ENCODE data around the gene ABCA10.

Gene ABCA10

GRCh38 chr17:69164206-69164605 lies 64.4 kb downstream of the ABCA10 start:
- DNase-seq, result no peak

- no peak for DNase-seq
Measured at GRCh38 chr17:69159418-69159817, 69.2 kb downstream of the ABCA10 start.

- no peak for DNase-seq
Measured at GRCh38 chr17:69154267-69154666, 74.4 kb downstream of the ABCA10 start.

- DNase-seq, result no peak
Measured at GRCh38 chr17:69150333-69150732, 78.3 kb downstream of the ABCA10 start.

GRCh38 chr17:69147460-69147859 lies 81.2 kb downstream of the ABCA10 start:
- DNase-seq, result no peak

GRCh38 chr17:69144331-69145255 lies 84.0 kb downstream of the ABCA10 start:
- DNase-seq, result no peak

- DNase-seq, result no peak
Measured at GRCh38 chr17:69143683-69144231, 84.9 kb downstream of the ABCA10 start.

- DNase-seq, result no peak
Measured at GRCh38 chr17:69143151-69143550, 85.5 kb downstream of the ABCA10 start.

GRCh38 chr17:69142175-69142802 lies 86.3 kb downstream of the ABCA10 start:
- no peak for DNase-seq

- no peak for DNase-seq
Measured at GRCh38 chr17:69141431-69142174, 87.0 kb downstream of the ABCA10 start, which contains the start of gene ABCA6. Gene ABCA6 (minus strand): TSS chr17:69141895. CDS start chr17:69140703, 1,192 bp downstream.

- DNase-seq, result no peak
Measured at GRCh38 chr17:69134112-69134511, 94.5 kb downstream of the ABCA10 start.

GRCh38 chr17:69130627-69131296 lies 97.9 kb downstream of the ABCA10 start:
- no peak for DNase-seq

- DNase-seq, result no peak
Measured at GRCh38 chr17:69123626-69124025, 105.0 kb downstream of the ABCA10 start.

GRCh38 chr17:69122065-69122464 lies 106.6 kb downstream of the ABCA10 start:
- DNase-seq, result no peak

- no peak for DNase-seq
Measured at GRCh38 chr17:69117855-69118784, 110.5 kb downstream of the ABCA10 start.

GRCh38 chr17:69111794-69112193 lies 116.8 kb downstream of the ABCA10 start:
- no peak for DNase-seq

- DNase-seq, result no peak
Measured at GRCh38 chr17:69105907-69106730, 122.5 kb downstream of the ABCA10 start.

- DNase-seq, result no peak
Measured at GRCh38 chr17:69103557-69104233, 124.9 kb downstream of the ABCA10 start.

GRCh38 chr17:69098625-69099024 lies 130.0 kb downstream of the ABCA10 start:
- no peak for DNase-seq
